Ovary (tissue), 9 donors: ENCODE measurements around the gene QRSL1. TPM values are rescaled to one million over a fixed set of nuclear protein-coding genes. Genes with fewer than 3 reads are reported as not detected.
A peak's percentile ranks its signal among the peaks of the same experiment; 100 is the strongest.
"Not testable (repeated sequence)": the region's sequence is repeated elsewhere in the genome, so short reads cannot be mapped to it uniquely, and the experiment has no call there.

Experiments used
- DNase-seq, 5 donors: peaks; one replicate each; pipeline ENCODE4 v3.0.0-alpha.2; 2019 to 2020
- H3K27ac ChIP-seq, 2 donors: fragments of 200-600 bp; one replicate each; pipeline versions ENCODE4 v1.5.1 to v1.8.0; 2019 to 2022
- H3K27me3 ChIP-seq: fragments of 200-600 bp; one replicate; pipeline ENCODE4 v1.8.0; 2022
- H3K36me3 ChIP-seq: fragments of 200-600 bp; sonication (generic); one replicate; pipeline ENCODE4 v1.5.1; 2019
- H3K4me1 ChIP-seq: one replicate; pipeline ENCODE4 v1.8.1; 2013; ENCODE audit warnings: mild to moderate bottlenecking, moderate library complexity; ENCODE audit not compliant: insufficient read depth
- H3K4me3 ChIP-seq: fragments of 200-600 bp; sonication (generic); one replicate; pipeline ENCODE4 v1.5.1; 2017
- H3K9me3 ChIP-seq, 2 donors: fragments of 200-600 bp in 1 of 2; sonication (generic) in 1 of 2; one replicate each; pipeline versions ENCODE4 v1.5.1 to v1.8.1; 2013 to 2019; ENCODE audit warnings: mild to moderate bottlenecking in 1 of 2, moderate library complexity in 1 of 2
- EP300 ChIP-seq: sonication (generic); formaldehyde crosslinking; IDR thresholded peaks from one replicate; pipeline ENCODE4 v1.6.1; 2017; ENCODE audit warnings: antibody characterized with exemption
- POLR2A ChIP-seq: fragments of 450-650 bp; IDR thresholded peaks from one replicate; pipeline ENCODE4 v1.6.1; 2017; ENCODE audit warnings: antibody characterized with exemption, mild to moderate bottlenecking, moderate library complexity
- WGBS, 3 donors: extraction: QIAGEN DNeasy Blood & Tissue Kit in 1 of 3; methylation state at CpG; one replicate each; pipeline versions ENCODE4 v1.1.5 to v1.1.7; 2013 to 2017; 5-methylcytosine and 5-hydroxymethylcytosine counted together
- intact Hi-C, 4 donors: fragments of 100-400 bp; cut with DNase I; formaldehyde crosslinking; loops; one replicate each; pipeline versions ENCODE4 v1.11.0 to v1.15.1; 2022 to 2023
- polyA plus RNA-seq, 2 donors: library from polyadenylated mRNA; stranded (reverse); fragments of 200-250 nt in 1 of 2; fragments of 350-450 nt in 1 of 2; fragmentation: Illumina TruSeq in 1 of 2; extraction: RNeasy Lipid Tissue Mini Kit (QIAGEN cat#74804) in 1 of 2; gene quantifications; one replicate each; pipeline ENCODE4 v1.2.3, GENCODE V29; 2013 to 2014
- total RNA-seq, 7 donors: library from RNA; depleted of rRNA in 2 of 7; stranded (reverse); fragments of >200 nt in 2 of 7; fragmentation: NEBNext Ultra II Directional in 3 of 7; extraction: Animal tissue kit (Norgen Biotek cat#: 25700) in 3 of 7; gene quantifications; one replicate each; pipeline versions ENCODE4 v1.1.0 to v1.2.4, GENCODE V29; 2016 to 2023
- TF ChIP-seq, protein P1 (sequence below), 3 donors: fragments of 450-650 bp in 2 of 3; fragments of 200-600 bp in 1 of 3; IDR thresholded peaks; one replicate each; pipeline versions ENCODE4 v1.5.1 to v1.8.0; 2016 to 2022; ENCODE audit warnings: antibody characterized with exemption in 3 of 3, mild to moderate bottlenecking in 1 of 3
- donor health status: DM: no; HTN: no; CAD: no; lungs with moderate emphysema.
- donor health status: DM: no; HTN: no; CAD: no.
- donor health status: Bipolar disorder and iron deficiency.
- donor health status: DM: yes; HTN: yes; CAD: no.
- donor health status: DM: no; HTN: no; CAD: no.
- donor health status: DM: yes; HTN: yes; CAD: no.

The QRSL1 gene
- total and polyA plus RNA-seq, 9 donors, result 6.4 to 15.7 (median 8.6) TPM

DNA sequence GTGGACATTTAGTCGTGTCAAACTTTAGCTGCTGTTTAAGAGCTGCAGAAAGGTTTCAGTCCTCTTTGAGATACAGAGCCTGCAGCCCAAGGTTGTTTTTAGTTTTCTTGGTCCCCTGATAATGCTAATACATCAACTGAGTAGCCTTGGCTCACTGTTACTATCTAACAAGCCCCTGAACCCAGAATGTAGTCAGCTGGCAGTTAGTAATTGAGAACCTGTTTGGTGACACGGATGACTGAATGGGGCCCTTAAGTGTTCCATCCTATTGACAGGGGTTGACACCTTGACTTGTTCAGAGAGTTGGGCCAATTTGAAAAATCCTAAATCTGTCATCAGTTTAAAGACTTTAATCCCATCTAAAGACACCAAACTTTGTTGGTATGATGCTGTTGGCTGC is 2.9 kb upstream of the QRSL1 start:
- no peak overlapping the region for H3K27ac ChIP-seq
- no peak for TF ChIP-seq POLR2A
- TF ChIP-seq, protein P1, sequence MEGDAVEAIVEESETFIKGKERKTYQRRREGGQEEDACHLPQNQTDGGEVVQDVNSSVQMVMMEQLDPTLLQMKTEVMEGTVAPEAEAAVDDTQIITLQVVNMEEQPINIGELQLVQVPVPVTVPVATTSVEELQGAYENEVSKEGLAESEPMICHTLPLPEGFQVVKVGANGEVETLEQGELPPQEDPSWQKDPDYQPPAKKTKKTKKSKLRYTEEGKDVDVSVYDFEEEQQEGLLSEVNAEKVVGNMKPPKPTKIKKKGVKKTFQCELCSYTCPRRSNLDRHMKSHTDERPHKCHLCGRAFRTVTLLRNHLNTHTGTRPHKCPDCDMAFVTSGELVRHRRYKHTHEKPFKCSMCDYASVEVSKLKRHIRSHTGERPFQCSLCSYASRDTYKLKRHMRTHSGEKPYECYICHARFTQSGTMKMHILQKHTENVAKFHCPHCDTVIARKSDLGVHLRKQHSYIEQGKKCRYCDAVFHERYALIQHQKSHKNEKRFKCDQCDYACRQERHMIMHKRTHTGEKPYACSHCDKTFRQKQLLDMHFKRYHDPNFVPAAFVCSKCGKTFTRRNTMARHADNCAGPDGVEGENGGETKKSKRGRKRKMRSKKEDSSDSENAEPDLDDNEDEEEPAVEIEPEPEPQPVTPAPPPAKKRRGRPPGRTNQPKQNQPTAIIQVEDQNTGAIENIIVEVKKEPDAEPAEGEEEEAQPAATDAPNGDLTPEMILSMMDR (IDR thresholded peaks at IDR 0.05), result no peak
- no peak for TF ChIP-seq EP300
- intact Hi-C loops, result no loop called here
- H3K4me1 ChIP-seq, result peaks cover 3% of the 10 kb centered on the region
- no peaks in the 10 kb centered on the region for H3K27me3 ChIP-seq
- DNase-seq, result no peak
- no peak overlapping the region for H3K4me3 ChIP-seq
- H3K36me3 ChIP-seq, result no peaks in the 10 kb centered on the region
- H3K9me3 ChIP-seq, result no peaks in the 10 kb centered on the region
- WGBS, 3 donors, result 28 to 29% (median 28%) methylated on average over 2 of the region's 2 CpGs

DNA sequence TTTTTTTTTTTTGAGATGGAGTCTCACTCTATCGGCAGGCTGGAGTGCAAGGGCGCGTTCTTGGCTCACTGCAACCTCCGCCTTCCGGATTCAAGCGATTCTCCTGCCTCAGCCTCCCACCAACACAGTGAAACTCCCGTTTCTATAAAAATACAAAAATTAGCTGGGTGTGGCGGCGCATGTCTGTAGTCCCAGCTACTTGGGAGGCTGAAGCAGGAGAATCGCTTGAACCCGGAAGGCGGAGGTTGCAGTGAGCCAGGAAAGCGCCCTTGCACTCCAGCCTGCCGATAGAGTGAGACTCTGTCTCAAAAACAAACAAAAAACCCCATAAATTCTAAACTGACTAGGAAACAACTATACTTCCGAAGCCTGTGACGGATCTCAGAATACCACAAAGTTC is 1.6 kb upstream of the QRSL1 start:
- H3K36me3 ChIP-seq, H3K4me1 ChIP-seq, H3K27me3 ChIP-seq, H3K9me3 ChIP-seq, intact Hi-C loops, DNase-seq, H3K4me3 ChIP-seq, H3K27ac ChIP-seq: not testable (repeated sequence)
- WGBS, 3 donors, result 87 to 93% (median 90%) methylated on average over 16 of the region's 16 CpGs

DNA sequence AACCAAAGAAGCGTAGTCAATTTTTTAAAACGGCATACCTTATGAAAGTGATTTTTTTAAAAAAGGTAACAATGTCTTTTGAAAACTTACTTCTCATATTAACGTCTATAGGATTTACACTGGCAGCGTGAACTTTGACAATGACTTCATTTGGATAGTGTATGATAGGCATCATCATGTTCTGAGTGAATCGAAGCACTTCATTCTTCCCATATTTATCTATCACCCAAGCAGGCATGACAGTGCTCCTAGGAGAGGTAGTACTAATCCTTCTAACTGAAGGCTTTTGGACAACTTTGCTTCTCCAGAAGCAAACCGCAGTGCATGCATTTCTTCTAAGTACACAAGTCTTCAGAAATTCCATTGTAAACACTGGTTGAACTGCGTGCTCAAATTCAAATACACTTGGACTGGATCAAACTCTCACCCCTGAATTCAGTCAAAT is 698 bp upstream of the QRSL1 start:
- peaks cover 3% of the 10 kb centered on the region for H3K4me1 ChIP-seq
- H3K4me3 ChIP-seq, result peak overlapping the region; percentile 54
- no peak for DNase-seq
- no peaks in the 10 kb centered on the region for H3K9me3 ChIP-seq
- TF ChIP-seq, protein P1 (IDR thresholded peaks at IDR 0.05), result no peak
- TF ChIP-seq POLR2A (no peak), EP300 (no peak)
- intact Hi-C loops, result no loop called here
- H3K27ac ChIP-seq, result peak overlapping the region in 1 of 2 donors; percentile 45
- H3K27me3 ChIP-seq, result no peaks in the 10 kb centered on the region
- H3K36me3 ChIP-seq, result no peaks in the 10 kb centered on the region
- 19 to 27% (median 20%) methylated on average over 7 of the region's 7 CpGs for WGBS, 3 donors

DNA sequence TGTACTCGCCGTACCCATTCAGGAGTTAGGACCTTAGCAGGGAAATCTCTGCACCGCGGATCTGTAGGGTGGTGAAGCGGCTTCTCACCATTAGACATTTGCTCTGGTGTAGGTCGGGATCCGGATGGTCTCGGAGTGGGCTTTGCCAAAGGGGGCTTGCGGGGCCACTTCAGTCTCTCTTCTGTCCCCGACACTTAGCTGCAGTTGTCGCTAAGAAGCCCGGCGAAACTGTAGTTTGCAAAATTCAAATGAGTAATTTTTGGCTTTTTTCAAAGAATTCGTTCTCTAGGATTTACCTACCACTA is 433 bp downstream of the QRSL1 start:
- H3K27me3 ChIP-seq, result no peaks in the 10 kb centered on the region
- H3K4me3 ChIP-seq, result peak overlapping the region; percentile 54
- peaks cover 3% of the 10 kb centered on the region for H3K4me1 ChIP-seq
- intact Hi-C loops, result no loop called here
- H3K36me3 ChIP-seq, result no peaks in the 10 kb centered on the region
- 0 to 1% (median 0%) methylated on average over 14 of the region's 14 CpGs for WGBS, 3 donors
- no peaks in the 10 kb centered on the region for H3K9me3 ChIP-seq
- peak overlapping the region; percentile 17 to 45 for H3K27ac ChIP-seq
- DNase-seq, result no peak
- no peak for TF ChIP-seq POLR2A
- no peak for TF ChIP-seq EP300
- TF ChIP-seq, protein P1 (IDR thresholded peaks at IDR 0.05), result no peak

DNA sequence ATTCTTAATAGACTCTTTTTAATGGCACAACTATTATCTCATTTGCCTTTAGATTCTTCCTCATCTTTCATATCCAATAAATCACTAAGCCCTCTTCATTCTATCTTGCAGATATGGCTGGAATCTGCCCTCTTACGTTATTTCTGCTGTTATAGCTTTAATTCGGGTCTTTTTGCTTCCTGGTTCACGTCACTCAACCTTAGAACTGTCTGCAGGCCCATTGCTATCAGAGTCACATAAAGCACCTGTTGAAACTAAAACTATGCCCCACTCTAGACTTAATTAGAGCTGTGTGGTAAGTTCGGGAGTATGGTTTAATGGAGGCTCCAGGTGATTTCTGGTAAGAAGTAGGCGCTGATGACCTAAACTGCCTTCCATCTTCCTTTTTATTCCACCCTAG is 988 bp downstream of the QRSL1 start:
- no peak for TF ChIP-seq POLR2A
- TF ChIP-seq, protein P1 (IDR thresholded peaks at IDR 0.05), result no peak
- no peak for TF ChIP-seq EP300
- Histone ChIP-seq H3K36me3 (no peaks in the 10 kb centered on the region), H3K27me3 (no peaks in the 10 kb centered on the region), H3K4me3 (peak overlapping the region; percentile 54), H3K27ac (no peak overlapping the region), H3K4me1 (peaks cover 3% of the 10 kb centered on the region), H3K9me3 (no peaks in the 10 kb centered on the region)
- intact Hi-C loops, result no loop called here
- no peak for DNase-seq
- 45 to 47% (median 46%) methylated on average over 5 of the region's 5 CpGs for WGBS, 3 donors
